ENCODE results near the gene GPR107.

The GPR107 gene

DNA sequence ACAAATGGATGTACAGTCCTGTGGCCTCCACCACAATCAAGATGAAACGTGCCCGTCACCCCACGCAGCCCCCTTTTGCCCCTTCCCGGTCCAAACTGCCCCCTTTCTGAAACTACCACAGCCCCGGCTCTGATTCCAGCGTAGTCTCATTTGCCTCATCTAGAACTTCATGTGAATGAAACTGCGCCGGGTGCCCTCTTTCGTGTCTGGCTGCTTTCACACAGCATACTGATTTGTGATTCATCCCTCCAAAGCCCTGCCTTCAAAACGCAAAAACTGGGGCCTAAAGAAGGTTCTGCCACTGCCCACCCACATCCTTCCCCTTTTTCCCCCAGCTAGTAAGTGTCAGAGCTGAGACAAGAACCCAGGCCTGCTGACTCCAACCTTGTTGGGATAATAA lies 87.0 kb downstream of the GPR107 start:
- no peak for DNase-seq

DNA sequence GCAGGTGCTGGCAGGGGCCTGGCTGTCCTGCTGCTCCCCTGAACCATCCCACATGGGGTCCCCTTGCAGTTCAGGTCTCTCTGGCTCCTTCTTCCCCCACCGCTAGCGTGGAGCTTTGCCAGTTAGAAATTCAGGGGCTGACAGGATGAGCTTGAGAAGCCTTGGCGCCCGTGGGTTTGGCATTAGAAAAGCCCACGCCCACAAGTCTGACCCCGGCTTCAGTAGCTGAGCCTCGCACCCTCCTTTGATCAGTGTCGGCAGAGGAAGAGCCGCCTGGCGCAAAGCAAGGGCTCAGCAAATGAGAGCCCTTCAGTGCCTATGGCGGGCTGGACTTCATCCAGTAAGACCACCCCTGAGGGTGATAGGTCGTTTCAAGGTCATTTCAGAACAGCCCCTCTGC lies 88.3 kb downstream of the GPR107 start:
- no peak for DNase-seq

DNA sequence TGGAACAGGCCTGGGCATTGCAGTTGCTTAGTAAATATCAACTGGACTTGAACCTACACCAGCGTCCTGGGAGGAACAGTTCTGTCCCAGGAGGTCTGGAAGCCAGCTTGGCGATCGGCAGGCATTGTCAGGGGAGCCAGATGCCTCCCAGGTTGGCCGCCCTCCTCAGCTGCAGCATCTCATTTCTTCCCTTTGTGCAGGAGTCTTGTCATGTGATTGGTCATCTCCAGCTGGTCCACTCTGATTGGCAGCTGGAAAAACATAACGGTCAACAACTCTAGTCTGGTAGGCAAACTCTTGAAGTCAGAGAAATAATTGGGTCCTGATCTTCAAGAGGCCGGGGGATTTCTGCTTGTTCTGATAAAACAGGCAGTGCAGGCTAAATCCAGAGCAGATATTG lies 88.9 kb downstream of the GPR107 start:
- DNase-seq: no peak

DNA sequence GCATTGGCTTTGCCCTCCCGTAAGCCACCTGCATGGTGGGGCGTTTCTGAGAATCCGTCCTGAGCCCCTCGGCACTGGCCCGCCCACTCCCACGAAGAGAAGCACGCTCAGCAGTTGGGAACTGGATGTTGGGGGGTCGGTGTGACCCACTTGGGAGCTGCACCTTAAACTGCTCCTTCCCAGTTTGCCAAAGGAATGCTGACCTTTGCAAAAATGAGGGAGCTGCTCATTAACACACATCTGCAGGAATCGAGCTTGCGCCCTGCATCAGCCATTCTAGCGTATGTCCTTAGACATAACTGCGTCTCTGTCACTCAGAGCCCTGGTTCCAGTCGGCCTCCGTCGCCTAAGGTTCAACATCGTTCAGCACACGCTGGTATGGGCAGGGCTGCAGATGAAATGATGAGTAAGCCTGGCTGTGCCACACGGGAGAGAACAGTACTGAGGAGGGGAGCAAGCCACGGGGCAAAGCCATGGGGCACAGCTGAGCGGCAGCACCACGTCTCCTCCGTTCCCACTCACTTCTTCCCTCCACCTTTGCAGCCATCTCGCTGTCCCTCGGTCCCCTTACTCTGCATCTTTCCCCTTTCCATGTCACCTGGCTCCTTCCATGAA lies 89.7 kb downstream of the GPR107 start:
- DNase-seq: no peak

DNA sequence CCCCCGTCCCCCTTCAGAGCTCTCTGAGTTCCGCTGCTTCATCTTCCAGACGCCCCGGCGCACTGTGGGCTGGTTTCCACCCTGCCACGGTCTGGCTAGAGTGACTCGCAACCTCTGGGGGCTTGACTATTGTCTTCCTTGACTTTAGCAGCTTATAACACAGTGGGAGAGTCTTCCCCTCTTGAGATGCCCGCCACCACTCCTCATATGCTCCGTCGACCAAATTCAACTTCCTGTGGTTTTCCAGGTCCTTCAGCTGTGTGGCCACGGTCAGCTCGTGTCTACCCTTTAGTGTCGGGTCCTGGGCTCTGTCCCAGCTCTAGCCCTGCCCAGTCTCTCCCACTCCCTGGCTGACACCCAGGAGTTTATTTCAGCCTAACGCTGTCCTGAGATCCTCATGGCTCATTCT lies 90.3 kb downstream of the GPR107 start:
- no peak for DNase-seq

DNA sequence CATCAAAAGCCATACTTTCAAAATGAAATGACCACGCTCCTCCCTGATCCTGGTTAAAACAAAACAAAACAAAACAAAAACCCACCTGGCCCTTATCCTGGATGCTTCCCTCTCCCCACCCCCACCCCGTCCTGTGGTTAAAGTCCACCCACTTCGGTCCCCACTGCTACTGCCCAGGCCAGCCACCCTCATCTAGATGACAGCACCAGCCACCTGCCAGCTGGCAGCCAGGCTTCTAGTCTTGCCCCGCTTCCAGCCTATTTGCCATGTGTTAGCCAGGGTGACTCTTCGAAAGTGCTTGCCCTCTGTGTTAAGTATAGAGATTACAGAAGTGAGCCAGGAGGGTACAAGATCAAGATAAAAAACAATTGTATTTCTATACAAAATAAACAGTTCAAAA lies 91.0 kb downstream of the GPR107 start:
- DNase-seq: no peak

DNA sequence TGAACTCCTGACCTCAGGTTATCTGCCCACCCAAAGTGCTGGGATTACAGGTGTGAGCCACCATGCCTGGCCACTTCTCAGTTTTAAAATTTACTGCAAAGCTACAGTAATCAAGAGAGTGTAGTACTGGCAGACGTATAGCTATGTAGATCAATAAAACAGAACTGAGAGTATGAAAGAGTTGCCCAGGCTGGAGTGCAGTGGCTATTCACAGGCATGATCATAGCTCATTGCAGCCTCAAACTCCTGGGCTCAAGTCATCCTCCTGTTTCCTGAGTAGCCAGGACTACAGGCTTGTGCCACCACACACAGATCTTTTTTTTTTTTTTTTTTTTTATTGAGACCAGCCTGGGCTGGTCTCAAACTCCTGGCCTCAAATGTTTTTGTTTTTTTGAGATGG lies 92.0 kb downstream of the GPR107 start:
- no peak for DNase-seq

DNA sequence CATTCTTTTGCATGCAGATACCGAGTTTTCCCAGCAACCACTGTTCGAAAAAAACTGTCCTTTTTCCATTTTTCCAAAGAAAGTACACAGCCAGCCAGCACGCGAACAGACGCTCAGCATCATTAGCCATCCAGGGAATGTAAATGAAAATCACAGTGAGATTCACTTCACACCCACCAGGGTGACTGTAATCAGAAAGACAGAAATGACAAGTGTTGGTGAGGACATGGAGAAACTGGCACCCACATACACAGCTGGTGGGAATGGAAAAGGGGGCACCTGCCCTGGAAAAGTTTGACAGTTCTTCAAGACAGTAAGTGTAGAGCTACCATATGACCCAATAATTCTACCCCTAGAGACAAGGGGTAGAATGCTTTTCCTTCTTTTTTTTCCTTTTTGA lies 93.5 kb downstream of the GPR107 start:
- no peak for DNase-seq

DNA sequence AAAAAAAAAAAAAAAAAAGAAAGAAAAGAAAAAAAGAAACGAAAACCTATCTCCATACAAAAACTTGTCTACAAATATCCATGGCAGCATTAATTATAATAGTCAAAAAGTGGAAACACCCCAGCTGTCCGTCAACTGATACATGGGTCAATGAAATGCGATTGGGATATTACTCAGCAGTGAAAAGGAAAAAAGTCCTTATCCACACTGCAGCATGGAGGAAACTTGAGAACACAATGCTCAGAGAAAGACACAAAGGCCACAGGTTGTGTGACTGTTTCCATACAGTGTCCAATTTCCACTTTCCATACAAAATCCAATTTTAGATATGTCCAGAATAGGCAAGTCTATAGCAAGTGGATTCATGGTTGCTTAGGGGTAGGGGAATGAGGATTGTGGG lies 94.2 kb downstream of the GPR107 start:
- no peak for DNase-seq

DNA sequence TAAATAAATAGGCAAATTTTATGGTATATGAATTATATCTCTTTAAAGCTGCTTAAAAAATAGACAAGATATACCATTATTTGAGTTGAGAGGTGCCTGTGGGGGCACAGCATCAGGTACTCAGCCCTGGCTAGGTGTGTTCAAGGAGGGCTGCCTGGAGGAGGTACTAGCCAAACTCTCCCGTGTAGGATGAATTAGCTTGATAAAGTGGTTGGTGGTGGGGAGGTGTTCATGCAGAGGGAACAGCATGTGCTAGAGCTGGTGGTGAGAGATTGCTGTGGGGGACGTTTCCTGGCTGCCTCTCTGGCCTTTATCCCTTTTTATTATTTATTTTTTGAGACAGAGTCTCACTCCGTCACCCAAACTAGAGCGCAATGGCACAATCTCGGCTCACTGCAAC lies 95.3 kb downstream of the GPR107 start:
- DNase-seq: no peak

DNA sequence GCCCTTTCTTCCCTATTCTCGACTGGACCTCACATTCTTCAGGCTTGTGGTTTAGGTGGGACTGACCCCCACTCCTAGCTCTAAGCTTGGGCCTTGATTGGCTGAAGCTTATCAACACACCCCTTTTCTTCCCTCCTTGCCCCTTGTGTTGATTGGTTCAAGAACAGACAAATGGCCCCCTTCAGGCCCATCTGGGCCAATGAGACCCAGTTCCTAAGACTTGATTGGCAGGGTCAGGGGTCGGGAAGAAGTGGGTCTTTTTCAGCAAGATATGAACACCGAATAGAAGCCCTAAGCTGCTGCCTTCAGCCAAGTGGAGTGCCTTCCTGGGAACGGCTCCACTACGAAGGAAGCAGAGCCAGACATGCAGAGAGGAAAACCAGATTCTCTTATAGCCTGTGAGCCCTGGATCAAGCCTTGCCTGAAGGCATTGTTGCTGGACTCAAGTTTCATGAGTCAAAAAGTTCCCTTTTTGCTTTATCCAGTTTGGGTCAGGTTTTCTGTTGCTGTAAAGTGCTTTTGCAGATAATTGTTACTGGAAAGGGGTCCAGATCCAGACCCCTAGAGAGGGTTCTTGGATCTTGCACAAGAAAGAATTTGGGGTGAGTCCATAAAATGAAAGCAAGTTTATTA lies 96.1 kb downstream of the GPR107 start:
- DNase-seq: no peak

DNA sequence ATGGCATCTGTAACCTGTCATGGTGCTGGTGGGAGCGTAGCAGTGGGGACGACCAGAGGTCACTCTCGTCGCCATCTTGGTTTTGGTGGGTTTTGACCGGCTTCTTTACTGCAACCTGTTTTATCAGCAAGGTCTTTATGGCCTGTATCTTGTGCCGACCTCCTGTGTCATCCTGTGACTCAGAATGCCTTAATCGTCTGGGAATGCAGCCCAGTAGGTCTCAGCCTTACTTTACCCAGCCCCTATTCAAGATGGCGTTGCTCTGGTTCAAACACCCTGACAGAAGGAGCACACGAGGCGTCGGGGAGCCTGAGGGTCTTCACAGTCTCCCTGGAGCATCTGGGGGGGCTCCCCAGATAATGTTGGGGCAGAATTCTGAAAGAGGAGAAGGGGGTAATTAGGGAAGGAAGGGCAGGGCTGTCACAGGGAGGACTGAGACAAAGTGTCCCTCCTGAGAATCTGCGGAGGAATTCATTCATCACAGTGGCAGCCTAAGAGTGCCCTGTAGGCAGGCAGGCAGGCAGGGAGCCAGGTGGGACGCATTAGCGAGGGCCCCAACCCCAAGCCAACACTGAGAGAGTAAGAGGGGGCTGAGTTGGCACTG lies 97.2 kb downstream of the GPR107 start:
- no peak for DNase-seq

DNA sequence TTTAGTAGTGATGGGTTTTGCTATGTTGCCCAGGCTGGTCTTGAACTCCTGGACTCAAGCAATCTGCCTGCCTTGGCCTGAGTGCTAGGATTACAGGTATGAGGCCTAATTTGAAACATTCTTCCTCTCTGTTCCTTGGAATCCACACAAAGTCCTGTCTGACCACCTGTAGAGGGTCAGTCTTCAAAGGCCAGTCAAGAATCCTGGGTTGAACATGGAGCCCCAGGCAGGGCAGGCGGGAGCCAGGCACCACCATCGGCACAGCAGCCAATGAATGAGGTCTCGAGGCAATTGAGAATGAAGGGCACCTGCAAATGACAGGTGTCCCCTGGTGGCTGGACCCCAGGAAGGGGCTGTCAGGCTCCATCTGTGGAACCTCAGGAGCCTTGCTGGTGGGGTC lies 101.1 kb downstream of the GPR107 start:
- DNase-seq: no peak

DNA sequence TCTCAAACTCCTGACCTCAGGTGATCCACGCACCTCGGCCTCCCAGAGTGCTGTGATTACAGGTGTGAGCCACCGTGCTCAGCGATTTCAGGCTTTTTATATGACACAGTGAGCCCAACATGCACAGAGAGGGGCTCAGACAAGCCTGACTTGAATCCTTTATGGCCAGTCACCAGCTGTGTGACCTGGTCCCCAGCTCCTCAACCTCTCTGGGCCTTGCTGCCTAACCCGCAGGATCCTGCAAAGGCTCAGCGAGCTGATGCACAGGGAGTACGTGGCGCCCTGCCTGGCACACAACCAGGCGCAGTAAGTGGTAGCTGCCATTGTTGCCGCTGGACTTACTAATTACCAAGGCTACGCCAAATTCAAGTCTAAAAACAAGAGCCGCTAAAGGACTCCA lies 101.9 kb downstream of the GPR107 start:
- no peak for DNase-seq

DNA sequence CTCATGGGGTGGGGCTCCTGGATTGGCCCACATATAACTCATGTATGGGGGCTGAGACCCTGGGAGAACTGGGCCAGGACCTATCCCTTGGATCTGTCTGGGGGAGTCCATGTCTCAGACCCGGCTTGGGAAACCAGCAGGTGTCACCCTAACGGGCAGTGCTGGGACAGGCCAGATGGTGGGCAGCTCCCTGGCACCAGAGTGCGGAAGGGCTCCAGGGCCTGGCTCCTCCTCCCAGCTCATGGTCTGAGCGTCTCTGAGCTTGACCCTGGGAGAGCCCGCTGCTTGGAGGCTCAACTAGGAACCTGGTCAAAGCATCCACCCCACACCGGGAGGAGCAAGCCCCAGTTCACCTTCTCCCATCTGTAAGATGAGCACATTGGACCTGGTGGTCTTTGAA lies 103.0 kb downstream of the GPR107 start:
- DNase-seq: no peak

DNA sequence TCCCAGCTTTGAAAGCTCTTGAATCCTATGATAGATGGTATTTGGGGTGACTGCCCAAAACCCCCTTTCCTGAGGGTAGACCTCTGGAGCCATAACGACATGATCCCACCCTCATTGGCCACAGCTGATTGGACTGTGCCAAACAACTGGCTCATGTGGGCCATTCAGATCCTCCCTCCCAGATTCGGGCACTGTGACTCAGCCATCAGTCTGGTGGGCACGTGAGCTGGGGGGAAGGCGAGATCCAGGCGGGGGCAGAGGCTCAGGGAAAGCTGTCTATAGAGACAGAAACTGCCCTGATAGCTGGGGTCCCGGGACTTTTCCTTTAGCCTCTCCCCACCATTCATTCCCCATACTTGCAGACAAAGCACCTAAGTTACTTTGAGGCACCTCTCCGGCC lies 103.4 kb downstream of the GPR107 start:
- no peak for DNase-seq

DNA sequence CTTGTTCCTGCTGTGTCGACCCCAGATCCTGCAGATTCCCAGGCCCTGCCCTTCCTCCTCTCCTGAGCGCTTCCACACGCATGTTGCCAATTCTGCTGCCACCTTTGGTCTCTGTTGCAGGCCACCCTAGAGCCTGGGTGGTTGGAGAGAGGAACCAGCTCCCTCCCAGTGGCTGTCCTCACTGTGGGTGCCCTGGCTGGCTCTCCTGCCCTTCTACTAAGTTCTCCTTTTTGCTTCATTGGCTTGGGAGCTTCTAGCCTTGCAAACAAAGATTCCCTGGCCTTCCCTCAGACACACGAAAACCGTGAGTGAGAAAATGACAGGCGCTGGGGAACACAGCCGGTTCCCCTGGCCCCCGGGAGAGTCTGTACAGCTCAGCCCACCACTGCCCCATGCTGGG lies 104.3 kb downstream of the GPR107 start:
- no peak for DNase-seq

DNA sequence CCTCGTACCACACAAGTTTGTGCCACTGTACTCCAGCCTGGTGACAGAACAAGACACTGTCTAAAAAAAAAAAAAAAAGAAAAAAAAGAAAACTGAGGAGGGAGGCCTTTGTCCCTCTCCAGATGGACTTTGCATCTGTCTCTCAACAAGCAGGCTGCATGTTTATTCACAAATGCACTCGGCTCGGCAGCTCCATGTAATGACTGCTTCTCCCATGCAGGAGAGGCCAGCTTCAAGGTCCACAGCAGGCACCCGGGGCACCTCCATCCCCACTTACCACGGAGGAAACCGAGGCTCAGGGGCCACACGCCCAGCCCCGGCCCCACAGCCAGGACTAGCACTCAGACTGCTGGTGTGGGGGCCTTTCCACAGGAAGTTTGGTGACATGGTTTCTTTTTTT lies 105.4 kb downstream of the GPR107 start:
- no peak for DNase-seq

DNA sequence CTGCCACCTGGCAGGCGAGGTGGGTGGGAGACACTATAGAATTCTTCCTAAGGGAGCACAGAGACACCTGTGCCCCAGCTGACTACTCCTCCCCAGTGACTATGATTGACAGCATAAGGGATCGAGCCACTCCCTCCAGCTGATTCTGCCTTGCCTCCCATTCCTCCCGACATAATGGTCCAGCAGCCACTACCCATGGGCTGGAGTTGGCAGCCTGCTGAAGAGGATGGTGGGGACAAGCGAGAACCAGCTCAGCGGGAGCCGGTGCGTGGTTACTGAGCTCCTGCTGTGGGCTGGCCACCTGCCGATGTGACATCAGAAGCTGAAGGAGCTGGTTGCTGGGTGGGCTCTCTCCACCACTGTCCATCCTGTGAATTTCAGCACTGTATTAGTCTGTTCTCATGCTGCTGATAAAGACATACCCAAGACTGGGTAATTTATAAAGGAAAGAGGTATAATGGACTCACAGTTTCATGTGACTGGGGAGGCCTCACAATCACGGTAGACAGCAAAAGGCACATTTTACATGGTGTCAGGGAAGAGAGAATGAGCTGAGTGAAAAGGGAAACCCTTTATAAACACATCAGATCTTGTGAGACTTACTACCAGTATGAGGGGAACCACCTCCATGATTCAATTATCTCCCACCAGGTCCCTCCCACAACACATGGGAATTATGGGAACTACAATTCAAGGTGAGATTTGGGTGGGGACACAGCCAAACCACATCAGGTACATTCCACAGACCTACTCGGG lies 106.4 kb downstream of the GPR107 start:
- DNase-seq: peak; percentile 90

DNA sequence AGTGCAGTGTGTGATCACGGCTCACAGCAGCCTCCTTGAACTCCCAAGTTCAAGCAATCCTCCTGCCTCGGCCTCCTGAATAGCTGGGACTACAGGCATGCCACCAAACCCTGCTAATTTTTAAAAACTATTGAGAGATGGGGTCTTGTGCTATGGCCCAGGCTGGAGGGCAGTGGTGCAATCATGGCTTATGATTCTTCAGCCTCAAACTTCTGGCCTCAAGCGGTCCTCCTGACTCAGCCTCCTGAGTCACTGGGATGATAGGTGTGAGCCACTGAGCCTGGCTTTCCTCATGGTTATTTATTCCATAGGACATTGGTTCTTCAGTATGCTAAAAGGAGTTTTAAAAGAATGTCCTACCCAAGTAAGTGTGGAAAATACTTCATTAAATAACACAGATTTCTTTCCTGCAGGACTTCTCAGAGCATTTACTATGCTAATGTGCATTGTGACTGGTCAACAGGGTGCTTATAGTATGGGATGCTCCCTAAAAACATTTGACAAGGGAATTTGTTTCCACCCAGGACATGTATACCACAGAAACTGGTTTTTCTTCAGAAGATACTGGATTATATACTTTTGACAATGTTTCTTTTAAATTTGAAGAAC lies 107.3 kb downstream of the GPR107 start:
- DNase-seq: no peak

DNA sequence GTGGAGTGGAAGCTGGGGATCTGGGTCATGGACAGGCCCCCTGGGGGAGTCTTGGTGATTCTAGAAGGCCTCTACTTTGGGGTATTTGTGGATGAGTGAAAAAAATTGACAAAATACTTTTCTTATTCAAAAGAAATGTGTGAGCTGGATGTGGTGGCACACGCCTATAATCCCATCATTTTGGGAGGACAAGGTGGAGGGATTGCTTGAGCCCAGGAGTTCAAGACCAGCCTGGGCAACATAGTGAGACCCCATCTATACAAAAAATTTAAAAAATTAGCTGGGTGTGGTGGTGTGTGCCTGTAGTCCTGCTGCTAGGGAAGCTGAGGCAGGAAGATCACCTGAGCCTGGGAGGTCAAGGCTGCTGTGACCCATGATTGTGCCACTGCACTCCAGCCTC lies 111.9 kb downstream of the GPR107 start:
- no peak for DNase-seq

DNA sequence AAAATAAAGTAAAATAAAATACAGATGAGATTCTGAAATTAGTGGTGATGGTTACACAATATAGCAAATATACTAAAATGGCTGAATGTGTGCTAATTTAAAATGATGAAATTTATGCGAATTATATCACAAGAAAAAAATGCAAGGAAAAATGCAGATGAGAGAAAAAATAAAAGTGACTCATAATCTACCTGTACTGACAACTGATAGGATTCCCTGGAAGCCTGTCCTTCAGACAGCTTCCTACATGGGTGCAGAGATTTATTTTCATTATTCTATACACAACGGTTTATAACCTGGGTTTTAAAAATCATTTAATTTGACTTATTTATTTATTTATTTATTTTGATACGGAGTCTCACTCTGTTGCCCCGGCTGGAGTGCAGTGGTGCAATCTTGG lies 112.7 kb downstream of the GPR107 start:
- no peak for DNase-seq

DNA sequence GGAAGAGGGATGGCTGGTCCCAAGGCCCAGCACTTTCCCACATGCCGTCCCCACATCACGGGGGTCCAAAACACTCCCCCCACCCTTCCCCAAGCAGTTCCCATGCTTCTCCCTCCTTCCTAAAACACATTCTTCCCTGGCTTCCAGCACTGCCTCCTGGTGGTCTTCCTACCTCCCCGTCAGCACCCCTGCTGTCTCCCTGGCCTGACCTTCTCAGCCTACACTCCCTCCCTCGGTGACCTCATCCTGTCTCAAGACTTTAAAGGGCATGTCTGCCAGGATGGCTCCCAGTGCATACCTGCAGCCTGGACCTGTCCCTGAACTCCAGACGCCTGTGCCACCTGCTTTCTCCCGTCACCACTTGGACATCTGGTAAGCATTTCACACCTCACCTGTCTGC lies 114.2 kb downstream of the GPR107 start:
- no peak for DNase-seq
